Body of pancreas (tissue), 4 donors: ENCODE measurements around the gene ZDHHC17. TPM values are rescaled to one million over a fixed set of nuclear protein-coding genes. Genes with fewer than 3 reads are reported as not detected.
A peak's percentile ranks its signal among the peaks of the same experiment; 100 is the strongest.

ENCODE experiments used
- ATAC-seq: fragments of 150-250 bp; one replicate; pipeline ENCODE4 v1.9.1; 2016
- DNase-seq, 4 donors: peaks; one replicate each; pipeline ENCODE4 v3.0.0-alpha.2; 2019
- H3K27ac ChIP-seq, 4 donors: fragments of 200-600 bp; sonication (generic); 1 replicate in 3 of 4; 2 replicates in 1 of 4; pipeline versions ENCODE4 v1.5.1 to v1.6.1; 2016 to 2019; ENCODE audit warnings: mild to moderate bottlenecking in 1 of 4, mixed read lengths in 1 of 4, moderate library complexity in 1 of 4
- H3K27me3 ChIP-seq, 2 donors: fragments of 200-600 bp; sonication (generic); one replicate each; pipeline ENCODE4 v1.6.0; 2016; ENCODE audit warnings: mild to moderate bottlenecking in 1 of 2
- H3K36me3 ChIP-seq, 2 donors: fragments of 200-600 bp; sonication (generic); replicated peaks in 1 of 2; 2 replicates each; pipeline ENCODE4 v1.5.1; 2016; ENCODE audit warnings: low read depth in 2 of 2; ENCODE audit not compliant: insufficient read depth in 1 of 2
- H3K4me1 ChIP-seq: fragments of 200-600 bp; sonication (generic); one replicate; pipeline ENCODE4 v1.6.0; 2016
- H3K4me3 ChIP-seq, 2 donors: fragments of 200-600 bp; sonication (generic); 1 replicate in 1 of 2; 2 replicates in 1 of 2; pipeline ENCODE4 v1.5.1; 2016 to 2019
- H3K9me3 ChIP-seq, 3 donors: fragments of 200-600 bp; sonication (generic); 1 replicate in 2 of 3; 2 replicates in 1 of 3; pipeline ENCODE4 v1.5.1; 2016
- CTCF ChIP-seq, 7 experiments: fragments of 450-650 bp in 4 of 7; fragments of 200-600 bp in 3 of 7; sonication (generic) in 3 of 7; IDR thresholded peaks; one replicate each; pipeline ENCODE4 v1.5.1; 2016 to 2019; ENCODE audit warnings: antibody characterized with exemption in 7 of 7
- POLR2A ChIP-seq, 3 donors: fragments of 450-650 bp; IDR thresholded peaks; one replicate each; pipeline ENCODE4 v1.6.1; 2016; ENCODE audit warnings: antibody characterized with exemption in 3 of 3, mild to moderate bottlenecking in 2 of 3
- WGBS, 2 donors: methylation state at CpG; one replicate each; pipeline ENCODE4 v1.1.5; 2017; 5-methylcytosine and 5-hydroxymethylcytosine counted together
- intact Hi-C: fragments of 100-400 bp; cut with DNase I; formaldehyde crosslinking; loops from one replicate; pipeline ENCODE4 v1.15.1; 2023
- total RNA-seq, 2 donors: library from RNA; depleted of rRNA; stranded (reverse); fragments of >200 nt; gene quantifications; one replicate each; pipeline ENCODE4 v1.1.0, GENCODE V29; 2016

ZDHHC17 gene
- total RNA-seq, 2 donors from 2014 or later = 21.1 to 33.7 TPM

DNA sequence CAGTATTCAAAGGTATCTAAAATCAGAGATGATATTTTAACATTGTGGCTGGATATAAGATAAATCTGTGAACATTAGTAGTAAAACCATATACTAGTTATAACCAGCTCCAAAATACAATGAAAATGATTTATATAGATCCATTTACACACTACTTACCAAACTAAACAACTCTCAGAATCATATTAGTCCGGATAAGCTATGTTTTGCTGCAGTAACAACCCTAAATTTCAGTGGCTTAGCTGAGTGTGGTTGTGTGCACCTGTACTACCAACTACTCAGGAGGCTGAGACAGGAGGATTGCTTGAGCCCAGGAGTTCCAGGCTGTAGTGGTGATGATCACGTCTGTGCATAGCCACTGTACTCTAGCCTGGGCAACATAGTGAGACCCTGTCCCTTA, 23.8 kb downstream of the ZDHHC17 start:
- H3K36me3 ChIP-seq = no peaks in the 10 kb centered on the region
- peaks cover 28% of the 10 kb centered on the region for H3K4me1 ChIP-seq
- no peaks in the 10 kb centered on the region for H3K9me3 ChIP-seq
- WGBS, 2 donors = 93 to 97% methylated on average over 2 of the region's 2 CpGs
- intact Hi-C loops = no loop called here
- TF ChIP-seq CTCF (IDR thresholded peaks at IDR 0.05) (no peak), POLR2A (IDR thresholded peaks at IDR 0.05) (no peak)
- no peak overlapping the region for H3K4me3 ChIP-seq
- no peak overlapping the region for H3K27ac ChIP-seq
- no peak for ATAC-seq
- no peaks in the 10 kb centered on the region for H3K27me3 ChIP-seq
- DNase-seq = no peak

DNA sequence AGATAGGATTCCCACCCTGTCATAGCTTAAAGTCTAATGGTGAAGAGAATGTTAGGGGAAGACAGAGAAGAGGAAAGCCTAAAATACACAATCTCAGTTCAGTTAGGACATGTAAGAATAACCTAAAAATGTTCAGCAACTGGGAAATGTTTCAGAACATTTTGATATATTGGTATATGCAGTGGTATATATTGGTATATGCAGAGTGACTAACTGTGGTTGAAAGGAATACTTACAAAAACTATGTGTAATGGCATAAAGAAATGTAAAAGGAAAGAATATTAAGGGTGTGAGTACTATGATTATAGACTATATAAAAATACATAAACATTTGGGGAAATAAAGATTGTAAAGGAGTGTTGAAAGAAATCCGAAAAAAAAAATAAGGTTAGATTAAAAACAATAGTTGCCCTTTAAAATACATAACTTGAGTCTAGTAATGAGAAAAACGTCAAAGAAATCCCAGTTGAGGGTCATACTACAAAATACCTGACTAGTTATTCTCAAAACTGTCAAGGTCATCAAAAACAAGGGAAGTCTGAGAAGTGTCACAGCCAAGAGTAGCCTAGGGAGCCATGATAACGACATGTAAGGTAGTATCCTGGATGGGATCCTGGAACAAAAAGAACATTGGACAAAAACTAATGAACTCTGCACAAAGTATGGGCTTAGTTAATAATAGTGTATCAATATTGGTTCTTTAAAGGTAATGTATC, 25.6 kb downstream of the ZDHHC17 start:
- ATAC-seq (no peak), DNase-seq (no peak)
- peaks cover 31% of the 10 kb centered on the region for H3K4me1 ChIP-seq
- H3K27ac ChIP-seq = no peak overlapping the region
- WGBS, 2 donors = 42 to 44% methylated on average over 3 of the region's 3 CpGs
- TF ChIP-seq CTCF (IDR thresholded peaks at IDR 0.05) (no peak), POLR2A (IDR thresholded peaks at IDR 0.05) (no peak)
- no peaks in the 10 kb centered on the region for H3K27me3 ChIP-seq
- H3K36me3 ChIP-seq = no peaks in the 10 kb centered on the region
- H3K4me3 ChIP-seq = no peak overlapping the region
- intact Hi-C loops = loop anchor here (5.0 kb wide), 1 partner anchor 172 kb away; no protein-coding TSS in a partner anchor
- no peaks in the 10 kb centered on the region for H3K9me3 ChIP-seq

DNA sequence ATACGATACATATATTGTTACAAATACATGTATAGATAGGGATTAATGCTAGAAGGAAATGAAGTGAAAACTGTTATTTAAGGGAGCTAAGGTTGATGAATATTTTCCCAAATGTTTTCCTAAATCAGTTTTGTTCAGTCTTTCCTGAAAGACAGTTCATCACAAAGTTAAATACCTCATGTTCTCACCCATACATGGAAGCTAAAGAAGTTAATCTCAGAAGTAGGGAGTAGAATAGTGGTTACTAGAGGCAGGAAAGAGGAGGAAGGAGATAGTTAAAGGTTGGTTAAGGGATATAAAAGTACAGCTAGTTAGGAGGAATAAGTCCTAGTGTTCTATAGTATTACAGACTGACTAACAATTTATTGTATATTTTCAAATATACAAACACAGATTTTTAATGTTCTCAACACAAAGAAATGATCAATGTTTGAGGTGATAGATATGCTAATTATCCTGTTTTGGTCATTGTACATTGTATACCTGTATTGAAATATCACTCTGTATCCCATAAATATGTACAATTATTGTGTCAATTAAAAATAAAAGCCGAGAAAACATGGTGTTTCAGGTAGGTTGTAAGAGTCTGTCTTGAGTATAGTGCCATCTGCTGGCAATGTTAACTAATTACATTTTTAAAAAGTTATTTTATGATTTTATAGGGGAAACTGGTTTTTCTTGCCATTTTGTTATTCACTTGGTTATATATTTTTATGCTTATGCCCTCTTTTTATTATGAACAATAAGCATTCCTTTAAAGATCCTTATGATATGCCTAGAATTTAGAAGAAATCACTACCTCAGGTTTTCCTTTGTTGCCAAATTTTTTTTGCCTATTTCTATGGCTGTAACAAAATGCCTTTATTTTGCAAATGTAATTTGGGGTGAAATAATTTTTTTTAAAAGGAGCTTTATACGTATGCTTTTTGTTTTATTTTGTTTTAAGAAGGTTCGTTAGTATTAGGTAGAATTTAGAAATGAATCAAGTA, 26.9 kb downstream of the ZDHHC17 start:
- 37 to 45% methylated on average over 4 of the region's 4 CpGs for WGBS, 2 donors
- H3K27me3 ChIP-seq = no peaks in the 10 kb centered on the region
- intact Hi-C loops = loop anchor here (5.0 kb wide), 1 partner anchor 174 kb away; no protein-coding TSS in a partner anchor
- H3K4me1 ChIP-seq = peaks cover 25% of the 10 kb centered on the region
- no peak for DNase-seq
- H3K9me3 ChIP-seq = no peaks in the 10 kb centered on the region
- peak overlapping the region in 1 of 4 donors; percentile 7 for H3K27ac ChIP-seq
- TF ChIP-seq CTCF (IDR thresholded peaks at IDR 0.05) = peak; percentile 32 to 78 (median 71)
- no peak for TF ChIP-seq POLR2A (IDR thresholded peaks at IDR 0.05)
- H3K4me3 ChIP-seq = no peak overlapping the region
- H3K36me3 ChIP-seq = no peaks in the 10 kb centered on the region
- ATAC-seq = peak; percentile 70

- intact Hi-C loops = loop anchor here (5.0 kb wide), 1 partner anchor 176 kb away; no protein-coding TSS in a partner anchor
- ATAC-seq = no peak
- H3K4me3 ChIP-seq = no peak overlapping the region
Observed at GRCh38 chr12:76792828-76793227, 28.9 kb downstream of the ZDHHC17 start.

More at GRCh38 chr12:76792828-76793227, 28.9 kb downstream of the ZDHHC17 start:
- 22 to 26% methylated on average over 1 of the region's 1 CpG for WGBS, 2 donors
- Histone ChIP-seq H3K36me3 (no peaks in the 10 kb centered on the region), H3K9me3 (no peaks in the 10 kb centered on the region), H3K27ac (no peak overlapping the region), H3K4me1 (peaks cover 25% of the 10 kb centered on the region), H3K27me3 (no peaks in the 10 kb centered on the region)
- TF ChIP-seq CTCF (IDR thresholded peaks at IDR 0.05) (no peak), POLR2A (IDR thresholded peaks at IDR 0.05) (no peak)
- no peak for DNase-seq
